AG04450 (cell line): Measurements from ENCODE around the gene PARP11. TPM values are rescaled to one million over a fixed set of nuclear protein-coding genes. Genes with fewer than 3 reads are reported as not detected.

Source experiments
- CTCF ChIA-PET: fragments of 300-600, 350-600 bp; formaldehyde crosslinking; extraction: SDS; loops from one replicate; lab custom pipeline; 2022; ENCODE audit warnings: antibody characterized with exemption, inconsistent platforms; lab: Charles Lee
- POLR2A ChIA-PET: fragments of 350-600 bp; formaldehyde crosslinking; extraction: SDS; loops from one replicate; lab custom pipeline; 2021; ENCODE audit warnings: antibody characterized with exemption, inconsistent platforms; lab: Yijun Ruan, JAX
- DNase-seq: peaks from one replicate; pipeline ENCODE4 v3.0.0-alpha.2; 2011; ENCODE audit warnings: low read depth, low spot score
- H3K27ac ChIP-seq: one replicate; pipeline ENCODE4 v1.5.1; 2012; ENCODE audit warnings: low read depth, low read length, control low read depth
- H3K27me3 ChIP-seq: one replicate; pipeline ENCODE4 v1.6.0; 2012; ENCODE audit warnings: low read length; ENCODE audit not compliant: control insufficient read depth, insufficient read depth
- H3K4me3 ChIP-seq: 2 replicates; pipeline ENCODE4 v1.5.1; 2011; ENCODE audit warnings: mild to moderate bottlenecking, low read depth, low read length, control low read depth
- H3K9me3 ChIP-seq: 2 replicates; pipeline ENCODE4 v1.5.1; 2012; ENCODE audit warnings: low read length; ENCODE audit not compliant: control insufficient read depth, insufficient read depth
- polyA plus RNA-seq: library from polyadenylated mRNA; depleted of rRNA; stranded (reverse); fragments of >200 nt; gene quantifications from 2 replicates; pipeline ENCODE4 v1.2.3, GENCODE V29; 2011
- TF ChIP-seq, protein P1 (sequence below): IDR thresholded peaks from 2 replicates; pipeline ENCODE4 v1.5.1; 2011; ENCODE audit warnings: low read depth, low read length, control low read depth, inconsistent platforms

The PARP11 gene
- polyA plus RNA-seq, 1 experiment, result 6.9 TPM

DNA sequence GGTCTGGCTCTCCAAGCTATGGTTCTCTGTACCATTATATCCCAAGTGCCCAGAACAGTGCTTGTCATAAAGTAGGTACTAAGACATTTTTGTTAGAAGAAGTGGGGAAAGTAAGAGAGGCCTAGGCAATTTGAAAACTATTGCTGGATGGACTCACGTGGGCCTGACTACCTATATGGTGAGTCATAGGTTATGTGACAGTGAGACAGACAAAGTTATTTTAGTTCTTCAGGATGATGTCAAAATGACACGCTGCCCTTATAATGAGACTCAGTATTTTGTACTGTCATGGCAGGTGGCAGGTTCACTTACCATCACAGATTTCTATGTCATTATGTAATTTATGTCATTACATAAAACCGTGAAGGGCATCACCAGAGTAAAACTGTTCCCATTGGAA lies 53.1 kb downstream of the PARP11 start:
- no peak overlapping the region for H3K4me3 ChIP-seq
- POLR2A ChIA-PET, result no interaction called here
- H3K27ac ChIP-seq, result no peak overlapping the region
- H3K27me3 ChIP-seq, result no peaks in the 10 kb centered on the region
- H3K9me3 ChIP-seq, result no peaks in the 10 kb centered on the region
- no peak for DNase-seq
- TF ChIP-seq, protein P1, sequence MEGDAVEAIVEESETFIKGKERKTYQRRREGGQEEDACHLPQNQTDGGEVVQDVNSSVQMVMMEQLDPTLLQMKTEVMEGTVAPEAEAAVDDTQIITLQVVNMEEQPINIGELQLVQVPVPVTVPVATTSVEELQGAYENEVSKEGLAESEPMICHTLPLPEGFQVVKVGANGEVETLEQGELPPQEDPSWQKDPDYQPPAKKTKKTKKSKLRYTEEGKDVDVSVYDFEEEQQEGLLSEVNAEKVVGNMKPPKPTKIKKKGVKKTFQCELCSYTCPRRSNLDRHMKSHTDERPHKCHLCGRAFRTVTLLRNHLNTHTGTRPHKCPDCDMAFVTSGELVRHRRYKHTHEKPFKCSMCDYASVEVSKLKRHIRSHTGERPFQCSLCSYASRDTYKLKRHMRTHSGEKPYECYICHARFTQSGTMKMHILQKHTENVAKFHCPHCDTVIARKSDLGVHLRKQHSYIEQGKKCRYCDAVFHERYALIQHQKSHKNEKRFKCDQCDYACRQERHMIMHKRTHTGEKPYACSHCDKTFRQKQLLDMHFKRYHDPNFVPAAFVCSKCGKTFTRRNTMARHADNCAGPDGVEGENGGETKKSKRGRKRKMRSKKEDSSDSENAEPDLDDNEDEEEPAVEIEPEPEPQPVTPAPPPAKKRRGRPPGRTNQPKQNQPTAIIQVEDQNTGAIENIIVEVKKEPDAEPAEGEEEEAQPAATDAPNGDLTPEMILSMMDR, result no peak
- CTCF ChIA-PET, result interaction anchor here (1.9 kb wide), 1 partner anchor 520 kb away, joined by 14 read pairs; no protein-coding TSS in a partner anchor

GRCh38 chr12:3816266-3816665 lies 56.9 kb downstream of the PARP11 start:
- no peaks in the 10 kb centered on the region for H3K9me3 ChIP-seq
- H3K27ac ChIP-seq, result no peak overlapping the region
- no peak overlapping the region for H3K4me3 ChIP-seq
- no peaks in the 10 kb centered on the region for H3K27me3 ChIP-seq
- ChIA-PET POLR2A (no interaction called here), CTCF (interaction anchor here (1.3 to 4.0 kb wide), 2 partner anchors 12 to 516 kb away, joined by 6 to 22 read pairs; no protein-coding TSS in a partner anchor)
- no peak for DNase-seq
- TF ChIP-seq, protein P1, result no peak

DNA sequence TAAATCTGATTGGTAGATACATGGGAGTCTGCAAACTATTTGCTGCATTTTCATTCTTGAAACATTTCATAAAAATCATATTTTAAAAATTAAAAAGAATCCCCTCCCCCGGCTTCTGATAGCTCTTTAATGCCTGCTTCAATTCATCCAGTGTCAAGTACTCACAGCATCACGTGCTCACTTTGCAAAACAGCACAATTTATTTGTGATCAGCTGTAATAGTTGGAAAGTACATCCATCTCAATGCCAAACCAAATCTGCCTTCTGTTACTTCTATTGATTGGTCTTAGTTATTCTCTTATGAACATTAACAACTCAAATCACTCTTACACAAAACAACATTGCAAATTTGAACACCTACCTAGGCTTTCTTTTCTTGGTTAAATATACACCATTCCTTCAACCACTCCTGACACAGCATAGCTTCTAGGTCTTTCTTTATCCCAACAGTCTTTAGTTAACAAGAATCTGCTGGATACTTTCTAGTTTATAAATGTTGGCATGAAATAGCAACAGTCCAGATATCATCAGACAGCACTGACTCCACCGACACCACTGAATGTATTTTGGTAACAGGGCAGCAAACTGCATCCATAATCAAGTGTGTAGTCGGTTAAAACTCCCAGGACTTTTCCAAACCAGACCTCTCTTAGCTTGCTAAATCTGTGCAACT lies 58.0 kb downstream of the PARP11 start:
- no peaks in the 10 kb centered on the region for H3K9me3 ChIP-seq
- ChIA-PET POLR2A (interaction anchor here (0.5 kb wide), 1 partner anchor 10 kb away, joined by 4 read pairs; no protein-coding TSS in a partner anchor), CTCF (interaction anchor here (0.8 to 4.0 kb wide), 3 partner anchors 11 to 515 kb away, joined by 3 to 22 read pairs (median 6); no protein-coding TSS in a partner anchor)
- H3K27me3 ChIP-seq, result no peaks in the 10 kb centered on the region
- DNase-seq, result no peak
- TF ChIP-seq, protein P1, result no peak
- H3K4me3 ChIP-seq, result no peak overlapping the region
- H3K27ac ChIP-seq, result no peak overlapping the region

- no peaks in the 10 kb centered on the region for H3K9me3 ChIP-seq
- no peak overlapping the region for H3K27ac ChIP-seq
- no peak for DNase-seq
- ChIA-PET CTCF (interaction anchor here (10.3 kb wide), 1 partner anchor 511 kb away, joined by 226 read pairs; no protein-coding TSS in a partner anchor), POLR2A (no interaction called here)
- no peaks in the 10 kb centered on the region for H3K27me3 ChIP-seq
- no peak overlapping the region for H3K4me3 ChIP-seq
- TF ChIP-seq, protein P1, result no peak
Measured at GRCh38 chr12:3810540-3810939, 62.7 kb downstream of the PARP11 start.

GRCh38 chr12:3810016-3810370 lies 63.2 kb downstream of the PARP11 start:
- H3K27ac ChIP-seq, result no peak overlapping the region
- ChIA-PET POLR2A (no interaction called here), CTCF (interaction anchor here (10.3 kb wide), 1 partner anchor 510 kb away, joined by 226 read pairs; no protein-coding TSS in a partner anchor)
- H3K4me3 ChIP-seq, result no peak overlapping the region
- H3K9me3 ChIP-seq, result no peaks in the 10 kb centered on the region
- DNase-seq, result no peak
- no peaks in the 10 kb centered on the region for H3K27me3 ChIP-seq
- TF ChIP-seq, protein P1, result no peak
